Measurements from ENCODE around the gene TBC1D32.
A peak's percentile ranks its signal among the peaks of the same experiment; 100 is the strongest.
"Not testable (repeated sequence)": the region's sequence is repeated elsewhere in the genome, so short reads cannot be mapped to it uniquely, and the experiment has no call there.

Gene TBC1D32

DNA sequence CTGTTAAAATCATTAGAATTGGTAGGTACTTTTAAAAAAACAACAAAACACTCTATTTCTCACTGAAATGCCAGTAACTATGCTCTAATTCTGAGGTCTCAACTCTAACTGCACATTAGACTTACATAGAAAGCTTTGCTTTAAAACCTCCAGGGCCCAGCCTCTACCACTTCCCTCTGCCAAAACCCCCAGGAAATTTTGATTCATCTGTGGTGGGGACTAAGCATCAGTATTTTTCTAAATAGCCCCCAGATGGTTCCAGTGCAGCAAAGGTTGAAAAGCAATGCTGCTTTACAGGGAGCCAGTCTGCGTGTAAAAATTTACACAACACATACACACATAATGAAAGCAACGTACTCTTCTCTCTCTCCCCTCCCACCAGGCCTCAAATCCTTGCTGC lies 3.8 kb downstream of the TBC1D32 start:
- Histone ChIP-seq H3K27ac (ENCODE audit: low read depth, low read length) (no peak overlapping the region), H3K9me3 (ENCODE audit: control insufficient read depth in 5 of 5, low read length in 5 of 5) (no peaks in the 10 kb centered on the region), H3K9ac (ENCODE audit: low read length in 5 of 5) (no peak overlapping the region), H3K36me3 (ENCODE audit: control insufficient read depth in 5 of 5, insufficient read depth in 5 of 5, low read length in 5 of 5) (no peaks in the 10 kb centered on the region), H3K27me3 (ENCODE audit: control insufficient read depth in 5 of 5, insufficient read depth in 4 of 5, low read length in 5 of 5) (no peaks in the 10 kb centered on the region), H3K4me1 (ENCODE audit: control insufficient read depth in 5 of 5, insufficient read depth in 5 of 5, low read length in 5 of 5) (peaks cover 0 to 13% (median 9%) of the 10 kb centered on the region in 5 donors), H3K4me3 (ENCODE audit: low read depth in 1 of 5, low read length in 5 of 5) (no peak overlapping the region)

DNA sequence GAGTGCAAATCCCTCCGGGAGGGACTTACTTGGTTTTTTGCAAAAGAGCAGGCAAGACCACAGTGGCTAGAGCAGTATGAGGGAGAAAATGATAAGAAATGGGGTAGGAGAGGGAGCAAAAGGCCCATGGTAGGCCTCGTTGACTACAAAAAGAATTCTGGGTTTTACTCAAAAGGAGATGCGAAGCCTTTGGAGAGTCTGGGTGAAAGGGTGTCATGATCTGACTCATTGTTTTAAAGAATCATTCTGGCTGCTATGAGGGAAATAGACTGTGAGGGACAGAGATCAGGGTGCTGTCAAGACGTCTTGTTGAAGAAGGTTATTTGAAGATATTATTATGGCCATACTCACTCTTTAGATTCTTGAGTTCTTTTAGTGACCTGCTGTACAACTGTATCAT lies 13.0 kb downstream of the TBC1D32 start:
- peaks cover 0 to 5% (median 0%) of the 10 kb centered on the region in 5 donors for H3K4me1 ChIP-seq (ENCODE audit: control insufficient read depth in 5 of 5, insufficient read depth in 5 of 5, low read length in 5 of 5)
- H3K4me3 ChIP-seq (ENCODE audit: low read depth in 1 of 5, low read length in 5 of 5), result no peak overlapping the region
- H3K9me3 ChIP-seq (ENCODE audit: control insufficient read depth in 5 of 5, low read length in 5 of 5), result no peaks in the 10 kb centered on the region
- no peak overlapping the region for H3K9ac ChIP-seq (ENCODE audit: low read length in 5 of 5)
- no peaks in the 10 kb centered on the region for H3K36me3 ChIP-seq (ENCODE audit: control insufficient read depth in 5 of 5, insufficient read depth in 5 of 5, low read length in 5 of 5)
- H3K27me3 ChIP-seq (ENCODE audit: control insufficient read depth in 5 of 5, insufficient read depth in 4 of 5, low read length in 5 of 5), result no peaks in the 10 kb centered on the region
- H3K27ac ChIP-seq (ENCODE audit: low read depth, low read length), result no peak overlapping the region

DNA sequence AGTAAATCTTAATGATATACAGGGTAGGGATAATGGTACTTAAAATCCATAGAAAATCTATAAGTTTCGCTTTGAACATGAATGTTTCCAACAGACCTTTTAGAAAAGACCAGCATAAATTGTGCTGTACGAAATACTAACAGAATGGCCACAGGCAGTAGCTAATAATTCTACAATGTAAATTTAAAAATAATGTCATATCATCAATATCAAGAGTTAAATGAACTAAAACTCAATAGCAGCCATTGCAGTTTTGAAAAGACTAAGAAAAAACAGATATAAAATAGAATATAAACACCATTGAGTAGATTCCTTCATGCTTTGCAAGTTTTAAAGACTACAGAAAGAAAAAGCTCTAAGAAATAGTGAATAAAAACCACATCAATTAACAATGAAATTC lies 14.7 kb downstream of the TBC1D32 start:
- H3K27me3 ChIP-seq (ENCODE audit: control insufficient read depth in 5 of 5, insufficient read depth in 4 of 5, low read length in 5 of 5), result no peaks in the 10 kb centered on the region
- H3K36me3 ChIP-seq (ENCODE audit: control insufficient read depth in 5 of 5, insufficient read depth in 5 of 5, low read length in 5 of 5), result peaks cover 0 to 3% (median 0%) of the 10 kb centered on the region in 5 donors
- H3K9me3 ChIP-seq (ENCODE audit: control insufficient read depth in 5 of 5, low read length in 5 of 5), result no peaks in the 10 kb centered on the region
- no peak overlapping the region for H3K4me3 ChIP-seq (ENCODE audit: low read depth in 1 of 5, low read length in 5 of 5)
- no peak overlapping the region for H3K27ac ChIP-seq (ENCODE audit: low read depth, low read length)
- peaks cover 0 to 3% (median 0%) of the 10 kb centered on the region in 5 donors for H3K4me1 ChIP-seq (ENCODE audit: control insufficient read depth in 5 of 5, insufficient read depth in 5 of 5, low read length in 5 of 5)
- no peak overlapping the region for H3K9ac ChIP-seq (ENCODE audit: low read length in 5 of 5)

DNA sequence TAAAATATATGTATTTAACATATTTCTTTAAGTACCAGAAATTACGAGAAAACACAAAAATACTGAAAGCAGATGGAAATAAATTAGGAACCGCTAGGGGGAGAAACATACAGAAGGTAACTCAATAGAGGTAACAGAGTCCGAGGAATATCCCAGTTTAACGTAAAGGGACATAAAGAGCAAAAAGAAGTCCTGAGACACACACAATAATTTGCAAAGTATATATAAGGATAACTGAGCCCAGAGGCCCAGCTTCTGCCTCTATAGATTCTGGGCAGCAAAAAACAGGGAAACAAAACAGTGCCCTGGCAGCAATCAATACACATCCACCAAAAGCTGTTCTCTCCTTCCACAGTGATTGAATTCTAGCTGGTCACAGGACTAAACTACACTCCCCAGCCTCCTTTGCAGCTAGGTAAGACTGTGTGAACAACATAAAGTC lies 15.1 kb downstream of the TBC1D32 start:
- Histone ChIP-seq H3K4me3 (ENCODE audit: low read depth in 1 of 5, low read length in 5 of 5) (peak overlapping the region in 4 of 5 donors; percentile 19 to 49 (median 26)), H3K9me3 (ENCODE audit: control insufficient read depth in 5 of 5, low read length in 5 of 5) (no peaks in the 10 kb centered on the region), H3K36me3 (ENCODE audit: control insufficient read depth in 5 of 5, insufficient read depth in 5 of 5, low read length in 5 of 5) (peaks cover 0 to 6% (median 0%) of the 10 kb centered on the region in 5 donors), H3K27me3 (ENCODE audit: control insufficient read depth in 5 of 5, insufficient read depth in 4 of 5, low read length in 5 of 5) (no peaks in the 10 kb centered on the region), H3K9ac (ENCODE audit: low read length in 5 of 5) (peak overlapping the region in 3 of 5 donors; percentile 8 to 31 (median 19)), H3K4me1 (ENCODE audit: control insufficient read depth in 5 of 5, insufficient read depth in 5 of 5, low read length in 5 of 5) (peaks cover 0 to 3% (median 0%) of the 10 kb centered on the region in 5 donors), H3K27ac (ENCODE audit: low read depth, low read length) (no peak overlapping the region)

DNA sequence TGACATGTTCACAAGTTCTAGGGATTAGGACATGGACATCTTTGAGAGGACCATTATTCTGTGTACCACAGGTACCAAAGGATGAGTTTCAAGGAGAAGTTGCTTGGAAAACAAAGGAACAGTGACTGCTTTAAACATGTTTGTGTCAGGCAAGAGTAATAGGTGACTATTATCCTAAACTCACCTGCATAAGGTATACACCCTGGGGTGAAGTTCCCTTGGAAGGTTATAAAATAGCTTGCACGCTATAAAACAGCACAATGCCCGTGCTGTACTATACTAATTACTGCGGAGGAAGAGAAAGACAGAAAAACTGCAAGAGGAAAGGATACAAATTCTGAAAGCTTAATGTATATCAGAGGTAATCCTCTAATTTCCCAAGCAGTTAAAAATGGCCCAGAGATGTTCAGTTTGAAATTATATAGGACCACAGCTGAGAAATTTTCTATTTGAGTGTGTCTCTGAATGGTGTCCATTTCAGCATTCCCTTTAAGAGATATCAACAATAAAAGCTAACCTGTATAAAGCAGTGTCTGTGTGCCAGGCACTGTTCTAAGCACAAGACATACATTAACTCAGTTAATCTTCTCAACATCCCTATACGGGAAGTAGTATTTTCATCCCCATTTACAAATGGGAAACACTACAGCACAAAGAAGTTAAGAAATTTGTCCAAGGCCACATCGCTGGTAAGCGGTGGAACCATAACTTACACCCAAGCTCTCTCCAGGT lies 19.7 kb downstream of the TBC1D32 start:
- no peaks in the 10 kb centered on the region for H3K27me3 ChIP-seq (ENCODE audit: control insufficient read depth in 5 of 5, insufficient read depth in 4 of 5, low read length in 5 of 5)
- no peak overlapping the region for H3K4me3 ChIP-seq (ENCODE audit: low read depth in 1 of 5, low read length in 5 of 5)
- H3K9me3 ChIP-seq (ENCODE audit: control insufficient read depth in 5 of 5, low read length in 5 of 5), result peaks cover 0 to 4% (median 0%) of the 10 kb centered on the region in 5 donors
- peaks cover 0 to 3% (median 0%) of the 10 kb centered on the region in 5 donors for H3K4me1 ChIP-seq (ENCODE audit: control insufficient read depth in 5 of 5, insufficient read depth in 5 of 5, low read length in 5 of 5)
- H3K27ac ChIP-seq (ENCODE audit: low read depth, low read length), result no peak overlapping the region
- no peak overlapping the region for H3K9ac ChIP-seq (ENCODE audit: low read length in 5 of 5)
- H3K36me3 ChIP-seq (ENCODE audit: control insufficient read depth in 5 of 5, insufficient read depth in 5 of 5, low read length in 5 of 5), result peaks cover 0 to 9% (median 0%) of the 10 kb centered on the region in 5 donors

DNA sequence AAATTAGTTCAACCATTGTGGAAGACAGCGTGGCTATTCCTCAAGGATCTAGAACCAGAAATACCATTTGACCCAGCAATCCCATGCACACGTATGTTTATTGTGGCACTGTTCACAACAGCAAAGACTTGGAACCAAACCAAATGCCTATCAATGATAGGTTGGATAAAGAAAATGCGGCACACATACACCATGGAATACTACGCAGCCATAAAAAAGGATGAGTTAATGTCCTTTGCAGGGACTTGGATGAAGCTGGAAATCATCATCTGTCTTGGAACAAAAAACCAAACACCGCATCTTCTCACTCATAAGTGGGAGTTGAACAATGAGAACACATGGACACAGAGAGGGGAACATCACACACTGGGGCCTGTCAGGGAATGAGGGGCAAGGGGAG lies 22.5 kb downstream of the TBC1D32 start:
- not testable (repeated sequence) for H3K9me3 ChIP-seq (ENCODE audit: control insufficient read depth in 5 of 5, low read length in 5 of 5); H3K9ac ChIP-seq (ENCODE audit: low read length in 5 of 5); H3K36me3 ChIP-seq (ENCODE audit: control insufficient read depth in 5 of 5, insufficient read depth in 5 of 5, low read length in 5 of 5); H3K27me3 ChIP-seq (ENCODE audit: control insufficient read depth in 5 of 5, insufficient read depth in 4 of 5, low read length in 5 of 5); H3K27ac ChIP-seq (ENCODE audit: low read depth, low read length); H3K4me3 ChIP-seq (ENCODE audit: low read depth in 1 of 5, low read length in 5 of 5); H3K4me1 ChIP-seq (ENCODE audit: control insufficient read depth in 5 of 5, insufficient read depth in 5 of 5, low read length in 5 of 5)

DNA sequence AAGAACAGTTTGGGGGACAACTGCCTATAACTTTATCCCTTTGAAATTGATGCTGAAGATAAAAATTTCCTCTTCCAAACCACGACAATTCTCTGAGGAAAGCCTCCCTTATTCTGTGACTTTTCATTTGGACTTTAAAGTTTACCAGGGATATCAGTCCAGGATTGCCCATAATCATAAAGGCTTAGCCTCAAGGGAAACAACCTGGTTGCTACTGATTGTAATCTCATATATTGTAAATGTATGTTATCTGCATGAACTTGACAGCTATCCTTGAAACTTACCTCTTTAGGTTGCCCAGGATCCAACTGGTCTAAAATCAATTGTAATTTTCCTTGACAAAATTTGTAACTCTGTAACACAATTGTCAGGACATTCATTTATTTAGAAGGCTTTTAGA lies 23.8 kb downstream of the TBC1D32 start:
- peaks cover 0 to 6% (median 0%) of the 10 kb centered on the region in 5 donors for H3K36me3 ChIP-seq (ENCODE audit: control insufficient read depth in 5 of 5, insufficient read depth in 5 of 5, low read length in 5 of 5)
- H3K9me3 ChIP-seq (ENCODE audit: control insufficient read depth in 5 of 5, low read length in 5 of 5), result peaks cover 0 to 4% (median 0%) of the 10 kb centered on the region in 5 donors
- no peak overlapping the region for H3K27ac ChIP-seq (ENCODE audit: low read depth, low read length)
- no peaks in the 10 kb centered on the region for H3K27me3 ChIP-seq (ENCODE audit: control insufficient read depth in 5 of 5, insufficient read depth in 4 of 5, low read length in 5 of 5)
- H3K9ac ChIP-seq (ENCODE audit: low read length in 5 of 5), result no peak overlapping the region
- no peak overlapping the region for H3K4me3 ChIP-seq (ENCODE audit: low read depth in 1 of 5, low read length in 5 of 5)
- H3K4me1 ChIP-seq (ENCODE audit: control insufficient read depth in 5 of 5, insufficient read depth in 5 of 5, low read length in 5 of 5), result no peaks in the 10 kb centered on the region

DNA sequence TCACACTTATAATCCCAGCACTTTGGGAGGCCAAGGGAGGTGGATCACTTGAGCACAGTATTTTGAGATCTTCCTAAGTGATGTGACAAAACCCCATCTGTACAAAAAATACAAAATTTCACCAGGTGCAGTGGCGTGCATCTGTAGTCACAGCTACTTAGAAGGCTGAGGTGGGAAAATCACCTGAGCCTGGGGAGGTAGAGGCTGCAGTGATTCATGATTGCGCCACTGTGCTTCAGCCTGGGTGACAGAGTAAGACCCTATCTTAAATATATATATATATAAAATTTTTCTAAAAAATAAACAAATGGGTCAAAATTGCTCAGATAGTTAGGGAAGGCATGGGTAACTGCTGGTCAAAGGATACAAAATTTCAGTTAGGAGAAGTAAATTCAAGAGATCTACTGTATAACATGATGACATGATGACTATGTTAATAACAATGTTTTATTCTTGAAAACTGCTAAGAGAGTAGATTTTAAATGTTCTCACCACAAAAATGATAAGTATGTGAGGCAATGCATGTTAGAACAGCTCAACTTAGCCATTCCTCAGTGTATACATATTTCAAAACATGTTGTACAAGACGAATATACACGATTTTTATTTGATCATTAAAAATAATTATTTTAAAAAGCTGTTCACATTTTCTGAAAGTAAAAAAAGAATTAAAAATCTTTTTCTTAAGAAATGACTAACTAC lies 24.4 kb downstream of the TBC1D32 start:
- no peak overlapping the region for H3K27ac ChIP-seq (ENCODE audit: low read depth, low read length)
- peaks cover 0 to 6% (median 0%) of the 10 kb centered on the region in 5 donors for H3K36me3 ChIP-seq (ENCODE audit: control insufficient read depth in 5 of 5, insufficient read depth in 5 of 5, low read length in 5 of 5)
- no peaks in the 10 kb centered on the region for H3K4me1 ChIP-seq (ENCODE audit: control insufficient read depth in 5 of 5, insufficient read depth in 5 of 5, low read length in 5 of 5)
- no peak overlapping the region for H3K9ac ChIP-seq (ENCODE audit: low read length in 5 of 5)
- no peaks in the 10 kb centered on the region for H3K27me3 ChIP-seq (ENCODE audit: control insufficient read depth in 5 of 5, insufficient read depth in 4 of 5, low read length in 5 of 5)
- H3K9me3 ChIP-seq (ENCODE audit: control insufficient read depth in 5 of 5, low read length in 5 of 5), result peaks cover 0 to 4% (median 0%) of the 10 kb centered on the region in 5 donors
- no peak overlapping the region for H3K4me3 ChIP-seq (ENCODE audit: low read depth in 1 of 5, low read length in 5 of 5)

DNA sequence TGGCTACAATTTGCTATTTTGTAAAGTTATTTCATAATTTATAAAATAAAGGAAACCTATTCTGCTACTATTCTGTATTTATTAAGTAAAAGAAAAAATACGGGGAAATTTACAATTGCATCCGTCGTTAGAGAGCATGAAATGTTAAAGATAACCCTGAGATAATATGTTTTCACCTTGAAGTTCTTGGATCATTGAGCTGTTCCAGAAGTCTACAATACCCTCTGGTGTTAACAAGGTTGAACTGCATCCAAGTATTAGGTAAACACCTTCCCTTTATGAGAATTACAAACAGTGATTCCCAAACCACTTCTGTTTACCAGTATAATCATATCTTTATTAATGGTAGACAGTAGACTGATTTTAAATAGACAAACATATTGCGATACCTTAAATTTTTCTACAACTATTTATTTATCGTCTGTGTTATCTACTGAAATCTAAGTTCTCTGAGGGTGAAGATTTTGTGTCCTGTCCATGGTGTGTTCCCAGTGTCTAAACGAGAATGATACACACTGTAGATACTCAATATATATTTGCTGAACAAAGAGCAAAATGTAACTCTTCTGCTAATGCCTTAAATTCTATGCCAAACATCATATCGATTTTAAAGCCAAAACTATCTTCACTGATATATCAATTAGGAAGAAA lies 28.2 kb downstream of the TBC1D32 start:
- Histone ChIP-seq H3K27me3 (ENCODE audit: control insufficient read depth in 5 of 5, insufficient read depth in 4 of 5, low read length in 5 of 5) (no peaks in the 10 kb centered on the region), H3K4me1 (ENCODE audit: control insufficient read depth in 5 of 5, insufficient read depth in 5 of 5, low read length in 5 of 5) (no peaks in the 10 kb centered on the region), H3K27ac (ENCODE audit: low read depth, low read length) (no peak overlapping the region), H3K9ac (ENCODE audit: low read length in 5 of 5) (no peak overlapping the region), H3K4me3 (ENCODE audit: low read depth in 1 of 5, low read length in 5 of 5) (no peak overlapping the region), H3K36me3 (ENCODE audit: control insufficient read depth in 5 of 5, insufficient read depth in 5 of 5, low read length in 5 of 5) (peaks cover 0 to 10% (median 0%) of the 10 kb centered on the region in 5 donors), H3K9me3 (ENCODE audit: control insufficient read depth in 5 of 5, low read length in 5 of 5) (no peaks in the 10 kb centered on the region)

DNA sequence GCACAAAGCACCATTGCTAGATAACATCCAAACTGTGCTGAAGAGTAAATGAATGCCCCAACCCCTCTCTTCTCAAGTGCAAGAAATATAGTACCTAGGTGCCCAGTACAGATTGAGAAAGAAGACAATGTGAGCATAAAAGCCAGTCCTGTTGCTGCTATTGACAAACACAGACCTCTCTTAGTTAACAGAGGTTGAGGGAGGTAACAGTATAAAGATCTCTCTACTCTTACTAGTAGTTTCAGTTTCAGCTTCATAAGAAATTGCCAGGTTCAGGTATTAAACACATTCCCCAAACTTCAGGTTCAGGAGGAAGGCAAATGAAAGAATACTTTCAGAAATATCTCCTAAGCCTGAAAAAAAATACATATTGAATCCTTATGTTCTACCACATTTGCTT lies 31.4 kb downstream of the TBC1D32 start:
- H3K27ac ChIP-seq (ENCODE audit: low read depth, low read length), result no peak overlapping the region
- peaks cover 0 to 7% (median 0%) of the 10 kb centered on the region in 5 donors for H3K36me3 ChIP-seq (ENCODE audit: control insufficient read depth in 5 of 5, insufficient read depth in 5 of 5, low read length in 5 of 5)
- H3K4me1 ChIP-seq (ENCODE audit: control insufficient read depth in 5 of 5, insufficient read depth in 5 of 5, low read length in 5 of 5), result no peaks in the 10 kb centered on the region
- H3K9ac ChIP-seq (ENCODE audit: low read length in 5 of 5), result no peak overlapping the region
- no peak overlapping the region for H3K4me3 ChIP-seq (ENCODE audit: low read depth in 1 of 5, low read length in 5 of 5)
- no peaks in the 10 kb centered on the region for H3K27me3 ChIP-seq (ENCODE audit: control insufficient read depth in 5 of 5, insufficient read depth in 4 of 5, low read length in 5 of 5)
- H3K9me3 ChIP-seq (ENCODE audit: control insufficient read depth in 5 of 5, low read length in 5 of 5), result no peaks in the 10 kb centered on the region

All from subcutaneous abdominal adipose tissue (tissue), 5 donors.